ENCODE results near the gene NAA30.

NAA30 gene

GRCh38 chr14:57461777-57462320 lies 71.5 kb downstream of the NAA30 start:
- Histone ChIP-seq H3K9me3 (ENCODE audit: control insufficient read depth, insufficient read depth, low read depth, low read length) (no peaks in the 10 kb centered on the region), H3K27ac (ENCODE audit: extremely low read depth, low read depth, low read length) (no peak overlapping the region), H3K4me3 (ENCODE audit: low read depth, low read length) (no peak overlapping the region), H3K4me1 (ENCODE audit: control insufficient read depth, insufficient read depth, low read length) (no peaks in the 10 kb centered on the region), H3K36me3 (ENCODE audit: control insufficient read depth in 2 of 2, insufficient read depth in 1 of 2, low read length in 2 of 2) (no peaks in the 10 kb centered on the region)
- POLR2A ChIA-PET: no interaction called here
- TF ChIP-seq ZNF600 (tag by site-specific recombination; IDR thresholded peaks at IDR 0.05) (no peak), ZNF555 (tag by site-specific recombination; conservative IDR thresholded peaks at IDR 0.05) (no peak), GLI2 (tag by site-specific recombination; IDR thresholded peaks at IDR 0.05; ENCODE audit: borderline replicate concordance, low read depth) (no peak)
- CTCF ChIA-PET: no interaction called here

- TF ChIP-seq KLF10 (tag by site-specific recombination; IDR thresholded peaks at IDR 0.05) (no peak), TSHZ1 (tag by site-specific recombination; IDR thresholded peaks at IDR 0.05; ENCODE audit: borderline replicate concordance) (no peak), ZNF416 (tag by site-specific recombination; IDR thresholded peaks at IDR 0.05) (no peak), ZNF514 (tag by site-specific recombination; IDR thresholded peaks at IDR 0.05) (no peak), KLF9 (tag by site-specific recombination; IDR thresholded peaks at IDR 0.05; ENCODE audit: low read depth) (no peak), ZNF24 (tag by site-specific recombination; IDR thresholded peaks at IDR 0.05) (no peak), PRDM1 (tag by site-specific recombination; IDR thresholded peaks at IDR 0.05) (no peak), ZNF26 (tag by site-specific recombination; IDR thresholded peaks at IDR 0.05) (no peak), ZNF174 (tag by site-specific recombination; IDR thresholded peaks at IDR 0.05) (no peak), GLI2 (tag by site-specific recombination; IDR thresholded peaks at IDR 0.05; ENCODE audit: borderline replicate concordance, low read depth) (no peak), ZNF558 (tag by site-specific recombination; IDR thresholded peaks at IDR 0.05) (no peak), ZEB2 (tag by site-specific recombination; IDR thresholded peaks at IDR 0.05) (no peak), ZBTB11 (tag by site-specific recombination; conservative IDR thresholded peaks at IDR 0.05; ENCODE audit: low read depth) (no peak), ZBTB1 (tag by site-specific recombination; IDR thresholded peaks at IDR 0.05) (no peak), ZNF513 (tag by site-specific recombination; IDR thresholded peaks at IDR 0.05) (no peak), ZNF624 (tag by site-specific recombination; IDR thresholded peaks at IDR 0.05) (no peak), ZNF266 (tag by site-specific recombination; IDR thresholded peaks at IDR 0.05; ENCODE audit: low read depth) (no peak), ZNF621 (tag by site-specific recombination; IDR thresholded peaks at IDR 0.05) (no peak), ZNF202 (tag by site-specific recombination; IDR thresholded peaks at IDR 0.05; ENCODE audit: borderline replicate concordance) (no peak), ZNF248 (tag by site-specific recombination; IDR thresholded peaks at IDR 0.05) (no peak)
- Histone ChIP-seq H3K4me3 (ENCODE audit: low read depth, low read length) (no peak overlapping the region), H3K27ac (ENCODE audit: extremely low read depth, low read depth, low read length) (no peak overlapping the region), H3K4me1 (ENCODE audit: control insufficient read depth, insufficient read depth, low read length) (no peaks in the 10 kb centered on the region), H3K36me3 (ENCODE audit: control insufficient read depth in 2 of 2, insufficient read depth in 1 of 2, low read length in 2 of 2) (no peaks in the 10 kb centered on the region), H3K9me3 (ENCODE audit: control insufficient read depth, insufficient read depth, low read depth, low read length) (no peaks in the 10 kb centered on the region)
- ChIA-PET CTCF (no interaction called here), POLR2A (no interaction called here)
Measured at GRCh38 chr14:57462551-57462950, 72.2 kb downstream of the NAA30 start.
